SIG-M5 (cell line): Measurements from ENCODE around the gene CHST15.
"Not testable (repeated sequence)": the region's sequence is repeated elsewhere in the genome, so short reads cannot be mapped to it uniquely, and the experiment has no call there.

Experiments
- DNase-seq: peaks from one replicate; lab custom pipeline; 2025; lab: John Stamatoyannopoulos, UW

Gene CHST15

DNA sequence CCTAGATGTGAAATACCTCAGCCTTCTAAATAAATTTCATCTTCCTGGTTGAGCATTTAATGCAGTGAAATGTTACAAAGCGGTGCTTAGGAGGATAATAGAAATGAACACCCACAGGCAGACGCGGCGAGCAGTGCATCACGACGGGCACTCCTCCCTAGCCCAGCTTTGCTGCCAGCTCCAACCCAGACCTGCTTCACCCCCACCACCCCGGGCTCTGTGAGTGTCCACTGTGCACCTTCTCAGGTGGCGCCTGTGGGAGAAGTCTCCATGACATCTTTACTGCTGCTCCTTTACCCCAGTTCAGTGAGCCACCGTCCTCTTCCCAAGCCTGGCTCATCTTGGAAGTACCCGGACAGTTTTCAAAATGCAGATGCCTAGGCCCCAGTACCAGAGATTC is 5.2 kb upstream of the CHST15 start:
- DNase-seq, result no peak

DNA sequence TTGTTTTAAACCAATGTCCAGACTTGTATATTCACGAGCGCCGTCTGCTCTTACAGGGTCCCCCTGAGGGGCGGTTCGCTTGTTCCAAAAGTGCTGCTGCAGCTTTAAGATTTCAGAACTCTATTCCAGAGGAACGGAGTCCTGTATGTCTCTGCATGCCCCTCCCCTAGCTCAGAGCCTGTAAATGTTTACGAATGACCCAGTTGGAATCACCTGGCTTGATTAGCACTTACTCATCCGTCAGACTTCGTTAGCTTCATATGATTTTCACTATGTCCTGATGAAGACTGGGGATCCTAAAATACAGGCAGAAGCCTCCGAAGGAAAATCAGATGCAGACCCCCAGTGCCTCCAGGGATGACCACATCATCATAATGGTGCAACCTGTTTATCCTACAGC is 4.5 kb upstream of the CHST15 start:
- DNase-seq, result no peak

- no peak for DNase-seq
These were observed 3.1 kb upstream of the CHST15 start for GRCh38 chr10:124096494-124096893.

DNA sequence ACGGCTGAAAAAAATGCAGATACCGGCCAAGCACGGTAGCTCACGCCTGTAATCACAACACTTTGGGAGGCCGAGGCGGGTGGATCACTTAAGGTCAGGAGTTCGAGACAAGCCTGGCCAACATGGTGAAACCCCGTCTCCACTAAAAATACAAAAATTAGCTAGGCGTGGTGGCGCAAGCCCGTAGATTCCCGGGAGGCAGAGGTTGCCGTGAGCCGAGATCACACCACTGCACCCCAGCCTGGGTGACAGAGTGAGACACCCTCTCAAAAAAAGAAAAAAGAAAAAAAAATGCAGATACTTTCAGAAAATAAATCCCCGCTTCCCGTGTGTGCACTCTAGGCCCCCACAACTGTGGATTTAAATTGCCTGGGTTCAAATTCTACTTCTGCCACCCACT is 2.4 kb upstream of the CHST15 start:
- not testable (repeated sequence) for DNase-seq

- no peak for DNase-seq
These were observed 1.7 kb upstream of the CHST15 start for GRCh38 chr10:124095096-124095495.

DNA sequence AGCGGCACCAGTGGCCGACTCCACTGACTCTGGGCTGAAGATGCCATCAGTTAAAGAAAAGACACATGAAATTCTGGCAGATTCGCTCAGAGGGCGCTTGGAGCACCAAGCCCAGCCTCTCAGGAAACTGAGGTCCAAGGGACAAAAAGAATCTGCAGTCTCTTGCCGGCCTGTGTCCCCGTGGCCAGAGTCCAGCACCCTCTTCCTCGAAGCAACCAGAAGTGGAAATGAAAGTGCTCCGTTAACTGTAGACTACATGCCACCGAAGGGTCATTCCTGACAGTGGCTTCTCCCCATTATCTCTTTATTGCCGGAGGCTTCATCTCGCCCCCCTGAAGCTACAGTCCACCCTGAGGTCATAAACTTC is 1.0 kb upstream of the CHST15 start:
- DNase-seq, result no peak

DNA sequence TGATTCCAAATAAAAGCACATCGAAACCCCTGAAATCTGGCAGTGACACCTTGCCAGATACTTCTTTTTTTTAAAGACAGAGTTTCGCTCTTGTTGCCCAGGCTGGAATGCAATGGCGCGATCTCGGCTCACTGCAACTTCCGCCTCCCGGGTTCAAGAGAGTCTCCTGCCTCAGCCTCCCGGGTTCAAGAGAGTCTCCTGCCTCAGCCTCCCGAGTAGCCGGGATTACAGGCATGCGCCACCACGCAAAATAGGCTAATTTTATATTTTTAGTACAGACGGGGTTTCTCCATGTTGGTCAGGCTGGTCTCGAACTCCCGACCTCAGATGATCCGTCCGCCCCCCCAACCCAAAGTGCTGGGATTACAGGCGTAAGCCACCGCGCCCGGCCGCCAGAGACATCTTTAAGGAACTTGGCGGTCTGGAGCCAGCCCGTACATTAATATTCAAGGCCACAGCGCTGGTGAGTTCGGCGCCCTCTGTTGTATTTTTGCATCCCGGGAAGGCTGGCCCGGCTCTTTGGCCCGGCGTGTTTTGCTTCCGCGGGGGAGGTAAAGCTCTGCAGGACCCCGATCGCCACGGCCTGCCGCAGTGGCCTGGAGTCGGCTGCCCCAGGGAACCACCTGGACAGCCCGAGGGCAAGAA is 498 bp upstream of the CHST15 start:
- DNase-seq, result not testable (repeated sequence)

DNA sequence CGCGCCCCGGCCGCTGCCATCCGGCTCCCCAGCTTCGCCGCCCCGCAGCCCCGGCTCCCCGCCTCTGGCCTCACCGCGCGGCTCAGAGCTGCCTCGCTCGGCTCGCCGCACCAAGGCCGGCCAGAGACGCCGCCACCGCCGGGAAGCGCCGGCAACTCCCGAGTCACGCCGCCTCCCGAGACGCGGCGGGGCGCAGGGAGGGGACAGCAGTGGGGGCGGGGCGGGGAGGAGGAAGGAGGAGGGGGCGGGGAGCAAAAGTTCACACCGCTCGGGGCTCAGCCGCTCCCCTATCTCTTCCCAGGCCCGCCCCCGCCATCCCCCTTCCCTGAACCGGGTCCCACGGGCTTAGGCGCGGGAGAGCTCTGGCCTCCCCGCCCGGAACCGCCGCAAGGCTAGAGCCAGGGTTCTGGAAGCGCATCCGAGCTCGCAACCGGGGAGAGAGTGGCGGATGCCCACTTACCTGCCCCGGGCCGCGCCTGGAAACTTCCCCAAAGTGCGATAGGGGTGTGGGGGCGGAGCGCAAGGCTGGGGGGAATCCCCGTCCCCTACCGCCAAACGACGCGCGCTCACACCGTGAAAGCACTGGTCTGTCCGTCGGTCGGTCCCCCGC is 1.0 kb downstream of the CHST15 start:
- no peak for DNase-seq

- no peak for DNase-seq
These were observed 1.6 kb downstream of the CHST15 start for GRCh38 chr10:124091646-124092249.

DNA sequence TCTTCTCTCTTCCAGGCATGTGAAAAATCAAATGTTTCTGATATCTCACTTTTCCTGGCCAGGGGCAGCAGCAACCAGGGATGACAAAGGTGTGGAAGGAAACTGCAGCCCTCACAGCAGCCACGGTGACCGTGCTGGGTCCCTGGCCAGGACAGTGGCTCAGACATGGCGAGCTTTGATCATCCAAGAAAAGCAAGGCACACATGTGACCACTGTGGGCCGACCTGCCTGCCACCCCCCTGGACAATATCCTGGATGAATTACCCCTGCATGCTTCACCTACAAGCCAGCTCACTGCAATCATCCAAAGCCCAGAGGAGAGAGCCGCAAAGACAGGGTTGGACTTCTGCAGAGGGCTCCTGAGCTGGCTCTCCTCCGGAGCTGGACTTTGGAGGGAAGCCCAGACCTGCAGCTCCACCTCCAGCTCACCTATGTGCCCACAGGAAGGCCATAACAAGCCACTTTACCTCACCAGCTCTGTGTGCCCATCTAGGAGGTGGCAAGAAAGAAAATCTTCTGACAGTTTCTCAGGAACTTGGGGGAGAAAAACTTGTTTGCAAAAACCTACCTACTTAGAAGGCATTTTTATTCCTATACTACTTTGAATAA is 2.7 kb downstream of the CHST15 start:
- no peak for DNase-seq

- DNase-seq, result no peak
These were observed 3.5 kb downstream of the CHST15 start for GRCh38 chr10:124089859-124090258.

DNA sequence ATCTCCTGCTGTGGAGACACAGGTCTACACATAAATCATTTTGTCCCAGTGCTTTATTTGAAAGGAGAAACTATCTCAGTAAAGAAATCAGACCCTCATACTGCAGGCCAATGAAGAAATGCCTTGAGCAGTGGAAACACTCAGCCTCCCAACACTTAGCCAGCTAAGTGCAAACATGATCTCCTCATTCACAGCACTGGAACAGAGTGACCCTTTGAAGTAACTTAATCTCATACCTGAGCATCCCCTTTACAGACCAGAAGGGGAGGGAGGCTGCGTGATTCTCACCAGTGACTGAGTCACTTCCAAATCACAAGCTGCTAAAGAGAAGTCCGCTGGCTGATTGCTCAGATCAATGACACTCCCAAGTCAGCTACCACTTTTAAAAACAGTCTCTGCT is 4.5 kb downstream of the CHST15 start:
- no peak for DNase-seq

GRCh38 chr10:124087672-124088634 is 5.4 kb downstream of the CHST15 start:
- no peak for DNase-seq

DNA sequence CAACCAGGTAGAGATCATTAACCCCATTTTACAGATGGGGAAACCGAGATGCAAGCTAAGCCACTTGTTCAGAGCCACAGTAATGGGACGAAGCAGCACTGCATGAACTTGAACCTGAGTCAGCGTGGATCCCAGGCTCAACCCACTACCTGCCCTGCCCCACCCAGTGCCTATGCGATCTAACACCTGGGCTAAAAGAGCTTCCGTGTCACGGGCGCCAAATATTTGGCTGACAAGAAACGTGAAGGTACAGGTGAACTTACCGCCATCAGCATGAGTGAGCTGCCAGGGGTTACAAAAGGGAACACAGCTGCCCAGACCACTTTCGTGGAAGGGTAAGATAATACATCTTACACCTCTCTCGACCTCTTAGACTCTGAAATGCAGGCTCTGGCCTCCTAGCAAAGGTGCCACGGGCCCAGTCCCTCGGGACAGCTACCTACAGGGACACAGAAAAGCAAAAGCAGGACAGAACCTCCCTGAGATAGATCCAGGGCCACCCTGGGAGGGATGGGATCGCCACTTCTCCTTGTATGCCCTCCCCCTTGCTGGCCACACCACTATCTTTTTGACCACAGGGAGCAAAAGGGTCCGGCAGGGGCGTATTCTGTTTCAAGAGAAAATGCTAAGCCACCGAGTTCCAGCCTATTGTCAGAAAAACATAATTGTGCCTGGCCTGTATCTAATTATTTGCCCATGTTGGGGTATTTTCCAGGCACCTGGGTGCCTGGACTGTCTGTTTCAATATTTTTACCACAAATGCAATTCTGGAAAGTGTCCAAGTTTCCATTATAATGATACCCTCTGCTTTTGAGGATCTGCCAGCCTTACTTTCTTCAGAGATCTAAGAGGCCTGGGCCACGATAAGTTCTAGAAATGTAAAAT is 6.4 kb downstream of the CHST15 start:
- no peak for DNase-seq

GRCh38 chr10:124086097-124086710 is 7.2 kb downstream of the CHST15 start:
- DNase-seq, result no peak

GRCh38 chr10:124085680-124086079 is 7.7 kb downstream of the CHST15 start:
- DNase-seq, result no peak

- no peak for DNase-seq
These were observed 8.7 kb downstream of the CHST15 start for GRCh38 chr10:124084708-124085107.

DNA sequence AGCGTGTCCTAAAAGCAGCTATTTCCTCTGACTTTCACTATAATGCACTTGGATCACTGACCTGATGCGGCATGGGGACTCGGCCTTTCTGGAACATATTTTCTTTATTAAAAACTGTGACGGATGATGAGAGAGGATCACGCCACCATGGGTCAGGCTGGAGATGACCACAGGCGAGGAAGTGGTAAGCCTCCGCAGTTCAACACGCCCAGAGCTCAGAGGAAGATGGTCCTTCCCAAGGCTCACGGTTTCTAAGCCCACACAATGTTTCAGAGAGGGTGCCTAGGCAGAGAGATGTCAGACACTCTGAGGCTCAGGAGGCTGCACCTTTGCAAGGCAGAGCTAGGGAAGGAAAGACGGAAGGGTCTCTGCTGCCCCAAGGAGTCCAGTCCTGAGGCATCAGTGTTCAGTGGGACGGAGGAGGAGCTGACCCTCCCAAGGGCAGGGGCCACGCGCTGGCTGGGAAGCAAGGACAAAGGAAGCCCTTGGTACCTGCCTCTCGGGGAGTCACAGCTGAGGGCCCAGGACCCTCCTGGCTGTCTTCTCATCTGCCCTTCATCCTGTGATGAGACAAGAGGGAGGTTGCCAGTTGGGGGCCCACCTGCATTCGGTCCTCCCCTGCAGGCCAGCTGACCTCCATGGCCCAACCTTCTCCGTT is 9.5 kb downstream of the CHST15 start:
- no peak for DNase-seq

DNA sequence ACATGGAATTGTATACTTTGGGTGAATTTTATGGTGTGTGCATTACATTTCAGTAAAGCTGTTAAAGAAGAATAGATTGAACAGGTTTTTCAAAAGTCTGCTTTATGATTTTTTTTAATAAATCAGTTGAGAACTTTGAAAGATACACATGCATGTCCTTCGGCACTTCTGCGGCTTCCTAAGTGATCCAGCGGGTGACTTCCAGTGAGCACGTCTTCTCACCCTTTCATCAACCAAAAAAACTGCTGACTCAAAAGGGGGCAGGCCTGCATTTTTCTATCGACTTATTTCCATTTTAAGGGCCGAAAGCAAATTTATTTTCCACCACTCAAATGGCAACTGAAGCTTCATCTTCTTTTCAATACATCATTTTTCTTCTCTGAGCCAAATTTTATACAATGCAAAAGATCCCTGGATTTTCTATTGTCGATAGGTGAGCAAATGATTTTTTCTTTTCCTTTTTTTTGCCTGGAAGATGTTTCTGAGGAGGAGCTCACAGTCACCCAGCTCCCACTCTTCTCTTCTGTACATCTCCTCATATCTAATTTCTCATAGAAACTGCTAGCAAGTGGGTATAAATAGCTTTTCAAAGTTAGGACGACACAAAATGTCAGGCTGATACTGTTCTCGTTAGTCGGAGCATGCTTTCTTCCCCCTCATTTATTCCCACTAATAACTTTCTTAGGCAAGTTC is 10.2 kb downstream of the CHST15 start:
- no peak for DNase-seq

GRCh38 chr10:124082555-124082954 is 10.8 kb downstream of the CHST15 start:
- DNase-seq, result no peak
